GM18861 (cell line): ENCODE data around the gene IMMP1L.

Source experiments
- ATAC-seq: cut with Tn5 transposase; IDR thresholded peaks from one replicate; pipeline ENCODE4 v1.9.1; 2021; ENCODE audit not compliant: unreplicated experiment

IMMP1L gene

DNA sequence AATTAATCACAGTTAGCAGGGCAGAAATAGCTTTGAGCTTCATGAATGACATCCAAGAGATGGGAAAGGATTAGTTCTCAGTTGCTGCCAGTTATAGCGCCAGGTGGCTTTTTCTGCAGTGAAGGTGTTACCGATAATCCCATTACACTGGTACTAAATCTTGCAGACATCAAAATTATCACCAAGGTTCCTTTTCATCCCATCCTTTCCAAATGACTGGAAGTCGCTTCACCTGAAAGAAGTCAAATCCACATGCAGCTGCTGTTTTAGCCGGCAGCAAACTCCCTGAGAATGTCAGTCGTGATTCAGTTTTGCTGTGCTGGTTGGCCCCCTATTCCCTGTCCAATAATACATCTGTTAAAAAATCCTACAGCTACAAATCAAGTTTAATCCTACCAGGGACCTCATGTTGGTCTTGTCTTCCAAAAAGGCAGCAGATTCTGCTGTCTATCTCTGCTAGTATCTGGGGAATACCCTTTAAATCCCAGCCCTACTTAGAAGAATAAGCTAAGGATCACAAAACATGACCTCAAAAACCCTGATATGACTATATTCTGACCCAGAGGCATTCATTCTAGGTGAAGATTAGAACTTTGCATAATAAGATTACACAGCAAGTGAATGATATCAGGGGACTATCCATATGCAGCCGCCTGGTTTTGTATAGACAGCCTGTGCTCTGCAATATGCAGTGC, 31.7 kb downstream of the IMMP1L start:
- ATAC-seq, result no peak

DNA sequence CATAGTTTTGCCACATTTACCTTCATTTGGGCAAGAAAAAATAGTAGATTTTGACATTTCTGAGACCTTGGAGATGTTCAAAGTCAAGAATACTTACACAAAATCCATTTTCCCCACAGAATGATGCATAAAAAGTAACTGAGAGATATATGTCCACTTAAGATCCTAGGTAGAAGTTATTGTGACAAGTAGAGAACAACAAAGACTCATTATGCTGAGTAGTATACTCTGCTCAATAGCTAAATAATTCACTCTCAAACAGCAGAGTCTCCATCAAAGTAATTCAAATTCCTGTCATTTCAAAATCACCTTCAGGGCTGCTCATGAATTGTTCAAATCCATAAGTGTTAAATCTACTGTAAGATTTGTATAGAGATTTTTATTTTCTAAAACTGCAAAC, 35.3 kb downstream of the IMMP1L start:
- no peak for ATAC-seq

GRCh38 chr11:31464436-31464835, 45.0 kb downstream of the IMMP1L start:
- ATAC-seq, result no peak

DNA sequence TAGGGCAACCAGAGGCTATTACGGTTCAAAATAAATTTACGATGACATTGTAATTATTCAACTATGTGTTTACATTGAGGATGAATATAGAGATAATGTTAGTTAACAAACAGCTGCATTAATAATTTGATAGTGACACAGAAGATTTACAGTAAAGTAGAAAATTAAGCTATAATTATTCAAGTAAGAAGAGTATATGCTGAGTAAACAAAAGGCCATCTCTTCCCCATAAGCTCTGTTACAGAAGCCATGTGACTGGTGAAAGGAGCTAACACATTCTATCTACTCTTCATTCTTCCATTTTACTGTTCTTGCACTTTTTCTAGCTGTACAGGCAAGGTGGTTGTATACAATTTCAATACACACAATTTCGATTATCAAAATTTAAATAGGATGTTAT, 54.2 kb downstream of the IMMP1L start:
- no peak for ATAC-seq

- ATAC-seq, result no peak
Observed at GRCh38 chr11:31450841-31451240, 58.6 kb downstream of the IMMP1L start.

DNA sequence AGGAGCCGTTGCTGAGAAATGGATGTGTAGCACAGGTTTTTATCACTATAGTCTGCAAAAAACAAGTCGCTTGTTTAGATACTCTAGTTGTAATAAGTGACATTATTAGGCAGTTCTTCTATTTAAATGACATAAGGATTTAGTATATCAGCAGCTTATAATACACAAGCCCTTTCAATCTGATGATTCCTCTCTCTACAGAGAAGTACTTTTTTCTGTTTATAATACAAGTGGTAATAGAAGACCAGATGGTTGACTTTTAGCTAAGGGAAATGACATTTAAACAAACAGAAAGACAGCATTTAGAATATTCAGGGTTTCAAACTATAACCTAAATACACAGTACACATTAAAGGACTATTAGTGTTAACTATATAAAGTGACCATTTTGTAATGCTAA, 60.4 kb downstream of the IMMP1L start:
- ATAC-seq, result no peak

DNA sequence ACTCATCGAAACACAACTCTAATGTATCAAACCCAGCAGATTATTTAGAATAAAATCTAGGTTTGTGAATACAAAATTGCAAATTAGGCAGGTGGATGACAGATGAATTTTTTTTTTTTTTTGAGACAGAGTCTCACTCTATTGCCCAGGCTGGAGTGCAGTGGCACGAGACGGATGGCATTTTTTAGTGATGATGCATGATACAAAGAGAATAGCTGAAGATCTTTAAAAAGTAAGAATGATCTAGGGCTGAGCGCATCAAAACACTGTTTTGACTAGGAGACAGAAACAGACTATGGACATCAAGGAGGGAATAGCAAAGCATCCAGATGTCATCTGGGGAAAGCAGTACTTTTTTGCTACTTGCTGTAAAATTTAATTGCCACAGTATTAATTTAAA, 63.8 kb downstream of the IMMP1L start:
- no peak for ATAC-seq

DNA sequence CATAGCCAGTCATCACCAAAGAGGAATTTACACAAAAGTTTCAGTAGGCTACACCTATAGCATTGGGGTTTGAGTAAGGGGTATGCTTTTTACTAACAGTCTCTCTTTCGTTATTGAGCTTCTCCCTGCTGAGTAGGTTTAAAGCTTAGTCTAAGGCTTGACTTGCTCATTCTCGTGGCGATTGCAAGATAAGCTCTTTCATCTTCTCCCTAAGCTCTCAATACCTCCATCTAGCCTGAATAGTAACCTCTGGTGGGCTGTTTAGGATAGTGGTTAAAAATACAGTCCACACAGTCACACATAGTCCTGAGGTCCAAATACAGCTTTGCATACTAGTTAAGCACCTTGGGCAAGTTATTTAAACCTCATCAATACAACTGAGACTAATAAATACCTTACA, 65.6 kb downstream of the IMMP1L start:
- ATAC-seq, result no peak

DNA sequence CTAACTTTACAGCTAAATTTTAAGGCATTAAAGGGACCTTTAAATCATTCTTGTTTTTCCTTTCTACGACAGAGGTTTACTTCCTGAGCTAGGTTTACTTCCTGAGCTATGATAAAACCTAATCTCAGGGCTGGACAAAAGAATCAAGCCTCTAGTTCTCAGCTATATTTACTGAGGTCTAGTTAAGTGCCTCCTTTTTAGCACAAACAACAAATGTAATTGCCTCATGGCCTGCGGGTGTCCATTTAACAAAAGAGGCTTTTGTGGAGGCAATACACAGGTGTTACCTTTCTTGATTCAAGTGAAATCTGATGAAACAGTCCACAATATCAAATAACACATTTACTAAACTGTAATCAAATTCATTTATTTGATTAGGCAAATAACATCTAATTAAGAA, 67.3 kb downstream of the IMMP1L start:
- ATAC-seq, result no peak

GRCh38 chr11:31441296-31441695, 68.1 kb downstream of the IMMP1L start:
- no peak for ATAC-seq

DNA sequence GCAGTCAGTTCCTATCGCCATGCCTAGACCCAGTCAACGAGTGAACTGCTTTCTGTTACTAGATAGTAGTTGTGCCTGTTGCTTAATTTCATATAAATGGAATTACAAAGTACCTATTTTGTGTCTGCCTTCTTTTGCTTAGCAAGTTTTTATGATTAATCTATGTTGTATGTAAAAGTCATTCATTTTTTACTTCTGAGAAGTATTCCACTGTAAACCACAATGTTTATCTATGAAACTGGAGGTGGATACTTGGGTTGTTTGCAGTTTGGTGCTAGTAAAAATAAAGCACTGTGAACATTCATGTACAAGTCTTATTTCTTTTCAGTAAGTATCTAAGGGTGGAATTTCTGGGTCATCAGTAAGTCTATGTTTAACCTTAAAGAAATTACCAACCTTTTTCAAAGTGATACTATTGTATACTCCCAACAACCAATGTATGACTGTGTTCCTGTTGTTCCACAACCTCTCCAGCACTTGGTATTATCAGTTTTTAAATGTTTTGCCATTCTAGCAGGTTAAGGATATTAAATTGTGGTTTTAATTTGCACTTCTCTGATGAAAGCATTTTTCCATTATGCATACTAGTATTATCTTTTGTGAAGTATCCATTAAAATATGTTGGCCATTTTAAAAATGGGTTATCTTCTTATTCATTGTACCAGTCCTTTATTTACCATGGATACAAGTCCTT, 71.5 kb downstream of the IMMP1L start:
- ATAC-seq, result no peak

DNA sequence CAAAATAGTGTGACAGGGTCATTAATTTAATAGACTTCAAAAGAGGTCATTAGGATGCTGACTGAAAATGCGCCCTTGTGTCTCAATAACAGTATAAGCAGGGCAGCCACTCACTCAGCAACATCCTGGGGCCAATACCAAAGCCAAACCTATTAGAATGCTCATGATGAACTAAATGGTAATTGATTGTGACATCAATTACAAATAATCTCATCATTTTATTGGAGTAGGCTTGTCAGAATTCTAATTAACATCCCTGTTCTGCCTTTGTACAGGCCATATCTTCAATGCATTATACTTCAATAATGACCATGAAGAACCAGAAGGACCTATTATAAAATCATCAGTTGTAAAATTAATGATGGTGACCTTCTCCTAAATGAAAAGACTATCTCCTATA, 75.6 kb downstream of the IMMP1L start:
- no peak for ATAC-seq

DNA sequence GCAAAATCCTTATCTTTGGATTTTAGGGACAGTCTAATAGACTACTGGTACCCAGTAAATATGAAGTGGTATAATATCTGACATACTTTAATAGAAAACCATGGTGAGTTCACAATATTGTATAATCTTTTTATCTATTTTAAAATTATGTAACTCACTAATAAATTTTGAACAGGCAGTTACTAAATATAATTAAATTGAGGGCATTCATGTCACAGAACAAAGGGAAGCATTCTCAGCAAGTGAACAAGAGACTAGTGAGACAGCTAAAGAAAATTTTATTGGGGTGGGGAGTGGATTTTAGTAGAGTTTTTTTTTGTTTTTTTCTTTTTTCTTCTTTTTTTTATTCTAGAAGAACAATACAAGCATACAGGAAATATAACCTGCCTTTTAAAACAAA, 84.8 kb downstream of the IMMP1L start:
- ATAC-seq, result no peak

DNA sequence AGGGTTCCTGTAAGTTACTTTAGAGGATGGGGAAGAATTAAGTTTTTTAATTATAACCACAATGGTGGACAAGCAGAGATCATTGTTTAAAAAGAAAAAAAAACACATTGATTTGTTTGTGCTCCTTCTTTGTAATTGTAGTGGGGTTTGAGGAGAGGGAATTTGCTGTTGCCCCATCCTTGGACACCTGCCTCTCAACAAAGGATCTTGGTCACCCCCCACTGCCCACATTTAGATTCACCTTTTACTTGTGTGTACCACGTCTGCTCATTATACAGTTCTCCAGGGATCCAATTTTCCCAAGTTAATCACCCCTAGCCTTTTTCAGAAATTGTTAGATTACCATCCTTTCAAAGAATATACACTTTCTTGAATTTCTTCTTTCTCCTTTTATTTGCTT, 86.7 kb downstream of the IMMP1L start:
- ATAC-seq, result no peak

DNA sequence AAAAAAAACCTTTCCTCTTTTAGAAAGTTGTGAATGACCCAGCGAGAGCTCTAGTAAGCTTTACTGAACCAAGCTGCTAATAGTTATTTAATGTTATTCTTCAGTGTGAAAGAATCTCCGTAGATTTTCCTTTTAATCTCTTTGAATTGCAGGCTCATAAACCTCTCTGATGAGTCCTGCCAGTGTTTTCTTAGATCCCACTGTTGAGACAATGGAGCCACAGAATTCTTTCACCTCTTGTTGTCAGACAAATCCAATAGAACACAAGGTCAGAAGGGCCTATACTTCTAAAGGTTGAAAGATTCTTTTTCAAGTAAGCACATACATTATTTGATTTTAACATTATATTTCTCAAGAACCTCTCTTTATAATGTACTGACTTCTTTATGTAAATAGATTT, 87.6 kb downstream of the IMMP1L start:
- ATAC-seq, result no peak

GRCh38 chr11:31419669-31420068, 89.8 kb downstream of the IMMP1L start:
- ATAC-seq, result no peak

- ATAC-seq, result no peak
Observed at GRCh38 chr11:31419138-31419537, 90.3 kb downstream of the IMMP1L start.

DNA sequence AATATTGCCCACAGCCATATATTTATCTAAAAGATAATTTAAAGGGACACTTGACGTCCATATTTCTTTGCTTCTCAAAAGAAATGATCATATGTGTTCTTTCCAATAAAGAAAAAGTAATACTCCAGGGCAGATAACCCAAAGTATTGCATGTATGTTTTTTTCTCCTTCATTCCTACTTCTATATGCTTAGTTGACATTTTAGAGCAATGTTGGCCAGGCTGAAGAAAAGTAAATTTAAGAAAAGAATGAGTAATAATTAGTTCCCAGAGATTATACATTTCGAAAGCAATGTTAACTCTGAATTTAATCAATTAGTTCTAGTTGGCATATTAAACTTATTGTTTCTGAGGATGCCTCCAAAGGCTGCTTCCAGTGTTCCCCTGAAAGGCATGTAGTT, 91.6 kb downstream of the IMMP1L start:
- no peak for ATAC-seq

DNA sequence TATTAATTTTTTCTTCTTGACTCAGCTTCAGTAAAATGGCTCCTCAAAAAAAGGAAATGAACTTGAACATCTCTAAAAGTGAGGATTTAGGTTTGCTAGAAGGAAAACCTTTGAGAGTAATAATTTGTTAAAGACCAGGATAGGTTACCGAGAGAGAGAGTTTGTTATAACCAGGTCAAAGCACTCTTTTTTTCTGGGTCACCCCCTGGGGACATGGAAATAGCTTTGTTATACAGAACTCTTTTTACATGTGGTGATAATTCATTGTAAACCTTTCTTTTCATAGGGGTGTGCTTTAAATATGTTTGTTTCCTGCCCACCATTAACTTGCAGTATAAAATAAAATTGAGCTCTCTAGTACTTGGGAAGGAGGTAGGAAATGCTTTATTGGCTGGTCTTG, 92.1 kb downstream of the IMMP1L start:
- ATAC-seq, result no peak

DNA sequence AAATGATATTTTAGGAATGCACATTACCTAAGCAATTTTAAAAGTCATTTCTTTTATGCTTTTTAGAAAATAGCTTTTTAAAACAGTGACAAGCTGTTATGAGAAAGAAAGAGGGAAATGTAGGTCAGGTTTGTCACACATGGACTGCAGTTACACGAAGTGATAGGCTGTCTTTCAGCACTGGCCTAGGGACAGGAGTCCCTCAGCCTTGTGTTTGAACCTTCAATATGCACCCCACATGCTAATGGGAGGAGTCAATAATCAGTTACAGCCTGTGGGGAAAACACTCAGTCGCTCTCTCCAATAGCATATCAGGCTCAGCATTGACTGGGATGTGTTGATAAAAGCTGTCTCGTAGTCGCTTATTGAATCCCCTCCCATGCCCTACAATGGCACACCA, 94.0 kb downstream of the IMMP1L start:
- ATAC-seq, result no peak

- ATAC-seq, result no peak
Observed at GRCh38 chr11:31414338-31414737, 95.1 kb downstream of the IMMP1L start.

GRCh38 chr11:31412946-31413345, 96.5 kb downstream of the IMMP1L start:
- ATAC-seq, result no peak

GRCh38 chr11:31408201-31408600, 101.2 kb downstream of the IMMP1L start:
- ATAC-seq, result no peak
